ENCODE data around the gene CCDC158.
"Not testable (repeated sequence)": the region's sequence is repeated elsewhere in the genome, so short reads cannot be mapped to it uniquely, and the experiment has no call there.

Gene CCDC158

GRCh38 chr4:76363556-76364290 is 57.2 kb downstream of the CCDC158 start:
- DNase-seq = no peak

DNA sequence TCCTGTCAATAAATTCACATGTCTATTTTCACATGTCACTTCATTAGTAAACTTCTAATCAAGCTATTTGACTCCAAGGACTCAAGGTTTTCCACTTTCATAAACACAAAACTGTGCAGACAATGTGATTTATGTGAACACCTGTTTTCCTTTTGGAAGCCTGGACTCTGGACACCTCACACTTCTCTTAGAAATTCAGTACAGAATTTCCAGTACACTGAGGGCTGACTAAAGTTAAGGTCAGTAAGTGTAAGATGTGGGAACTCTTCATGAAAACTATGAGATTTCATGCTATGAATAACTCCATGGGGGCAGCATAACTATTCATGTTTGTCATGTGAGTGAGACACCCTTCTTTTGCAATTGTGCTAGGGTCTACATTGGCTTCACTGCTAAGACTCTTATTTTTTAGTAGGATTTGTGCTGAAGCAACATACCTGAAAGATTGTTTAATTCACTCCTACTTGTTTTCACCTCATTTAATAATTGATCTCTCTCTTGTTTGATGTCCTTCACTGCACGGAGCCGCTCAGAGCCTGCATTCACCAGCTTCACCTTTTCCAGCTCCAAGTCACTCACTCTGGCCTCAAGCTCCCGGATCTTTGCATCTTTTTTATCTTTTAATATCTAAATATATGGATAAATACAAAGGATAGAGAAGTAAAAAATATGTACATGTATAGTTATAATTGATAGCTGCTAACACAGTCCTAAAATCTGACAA is 59.1 kb downstream of the CCDC158 start:
- DNase-seq = no peak

DNA sequence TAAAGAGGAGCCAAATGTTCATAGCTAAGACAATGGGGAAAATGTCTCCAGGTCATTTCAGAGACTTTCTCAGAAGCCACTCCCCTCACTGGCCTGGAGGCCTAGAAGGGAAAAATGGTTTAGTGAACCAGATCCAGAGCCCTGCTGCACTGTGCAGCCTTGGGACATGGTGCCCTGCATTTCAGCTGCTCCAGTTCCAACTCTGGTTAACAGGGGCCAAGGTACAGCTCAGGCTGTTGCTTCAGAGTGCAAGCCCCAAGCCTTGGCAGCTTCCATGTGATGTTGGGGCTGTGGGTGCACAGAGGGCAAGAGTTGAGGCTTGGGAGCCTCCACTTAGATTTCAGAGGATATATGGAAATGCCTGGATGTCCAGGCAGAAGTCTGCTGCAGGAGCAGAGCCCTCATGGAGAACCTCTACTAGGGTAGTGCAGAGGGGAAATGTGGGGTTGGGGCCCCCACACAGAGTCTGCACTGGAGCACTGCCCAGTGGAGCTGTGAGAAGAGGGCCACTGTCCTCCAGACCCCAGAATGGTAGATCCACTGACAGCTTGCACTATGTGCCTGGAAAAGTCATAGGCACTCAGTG is 61.0 kb downstream of the CCDC158 start:
- DNase-seq = not testable (repeated sequence)

DNA sequence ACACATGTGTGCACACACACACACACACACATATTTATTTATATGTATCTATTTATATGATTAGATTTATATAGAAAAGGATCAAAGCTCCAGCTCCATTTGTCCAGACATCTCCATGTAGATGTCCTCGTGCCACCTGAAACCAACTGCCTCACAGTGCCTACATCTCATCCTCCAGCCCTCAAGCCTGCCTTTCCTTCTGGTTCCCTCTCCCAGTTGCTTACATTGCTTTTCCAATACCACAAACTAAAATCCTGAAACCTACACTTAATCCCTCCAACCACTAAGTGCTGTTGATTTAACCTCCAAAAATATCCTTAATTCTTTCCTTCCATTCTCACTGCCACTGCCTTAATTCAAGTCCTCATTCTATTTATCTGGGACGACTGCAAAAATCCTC is 63.0 kb downstream of the CCDC158 start:
- DNase-seq = no peak

- DNase-seq = no peak
Observed at GRCh38 chr4:76354517-76355473, 66.1 kb downstream of the CCDC158 start.

DNA sequence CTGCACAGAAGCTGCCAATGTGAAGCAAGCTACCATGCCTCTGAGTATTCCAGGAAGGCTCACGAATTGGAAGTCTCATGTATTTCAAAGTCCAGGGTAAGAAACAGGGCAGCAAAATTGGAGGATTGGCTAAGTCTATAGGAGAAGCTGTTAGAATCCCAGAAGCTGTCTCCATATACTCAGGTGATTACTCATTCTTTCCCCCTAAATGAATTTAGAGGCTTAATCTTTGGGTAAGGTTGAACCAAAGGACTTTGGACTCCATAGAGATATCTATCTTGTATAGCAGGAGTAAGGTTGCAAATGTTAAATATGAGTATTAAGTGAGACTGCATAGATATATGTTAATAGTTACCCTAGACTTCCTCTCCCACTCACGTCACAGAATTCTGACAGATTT is 78.1 kb downstream of the CCDC158 start:
- DNase-seq = no peak

DNA sequence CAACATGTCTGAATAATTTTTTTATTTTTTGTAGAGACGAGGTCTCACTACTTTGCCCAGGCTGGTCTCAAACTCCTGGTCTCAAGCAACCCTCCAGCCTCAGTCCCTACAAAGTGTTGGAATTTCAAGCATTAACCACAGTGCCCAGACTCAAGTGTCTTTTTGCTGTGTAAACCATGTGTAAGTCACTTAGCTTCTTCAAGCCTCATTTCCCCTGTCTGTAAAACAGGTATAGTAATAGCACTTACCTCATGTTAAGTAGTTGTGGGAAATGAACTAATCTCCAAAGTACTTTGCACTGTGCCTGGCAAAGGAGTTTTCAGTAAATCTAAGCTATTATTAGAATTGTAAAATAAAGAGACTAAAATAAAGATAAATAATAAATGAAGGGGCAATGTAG is 78.8 kb downstream of the CCDC158 start:
- DNase-seq = no peak

DNA sequence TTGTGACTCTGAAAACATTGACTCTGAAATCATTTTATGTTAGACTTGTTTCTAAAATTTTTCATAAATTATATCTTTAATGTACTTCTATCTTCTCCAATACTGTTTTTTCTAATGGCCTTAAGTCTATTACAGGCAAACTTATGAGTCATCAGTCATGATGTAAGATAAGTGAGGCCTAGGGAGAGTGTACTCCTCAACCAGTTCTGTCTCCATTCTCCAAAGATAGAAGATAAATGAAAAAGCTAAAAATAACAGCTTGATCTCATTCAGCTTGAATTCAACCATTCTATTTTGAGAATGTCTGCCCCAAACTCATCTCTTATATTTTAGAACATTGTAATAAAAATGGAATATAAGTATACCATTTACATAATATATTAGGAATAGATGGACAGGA is 79.9 kb downstream of the CCDC158 start:
- DNase-seq = no peak

DNA sequence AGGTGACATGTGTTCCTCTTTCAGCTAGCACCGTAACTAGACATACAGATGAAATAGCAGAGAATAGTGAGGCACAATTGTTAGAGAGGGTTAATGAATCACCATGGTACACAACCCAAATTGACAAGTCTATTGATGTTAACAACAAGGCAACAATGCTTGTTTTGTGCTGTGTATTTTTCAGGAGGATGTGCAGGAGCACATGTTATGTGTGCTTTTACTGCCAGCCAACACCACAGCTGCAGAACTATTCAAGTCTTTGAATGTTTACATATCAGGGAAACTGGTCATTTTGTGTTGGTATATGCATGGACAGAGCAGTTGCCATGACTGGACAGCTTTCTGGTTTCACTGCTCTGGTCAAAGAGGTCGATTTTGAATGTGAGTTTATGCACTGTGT is 81.6 kb downstream of the CCDC158 start:
- no peak for DNase-seq

DNA sequence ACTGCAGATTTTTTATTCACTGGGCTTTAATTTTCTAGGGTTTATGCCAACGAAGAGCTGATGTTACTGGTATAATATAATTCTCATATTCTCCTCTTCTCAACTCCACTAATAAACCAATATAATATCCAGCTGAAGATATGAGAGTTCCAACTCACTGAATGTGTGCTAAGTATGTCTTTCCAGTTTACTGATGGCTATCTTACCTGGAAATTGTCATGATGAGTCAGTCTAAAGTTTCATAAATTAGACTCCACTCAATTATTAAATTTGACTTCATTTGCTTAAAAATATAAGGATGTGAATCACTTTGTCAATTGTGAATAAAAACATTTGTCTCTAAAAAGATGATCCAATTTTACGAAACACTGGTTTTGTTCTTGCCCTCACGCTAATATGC is 86.1 kb downstream of the CCDC158 start:
- DNase-seq = no peak

DNA sequence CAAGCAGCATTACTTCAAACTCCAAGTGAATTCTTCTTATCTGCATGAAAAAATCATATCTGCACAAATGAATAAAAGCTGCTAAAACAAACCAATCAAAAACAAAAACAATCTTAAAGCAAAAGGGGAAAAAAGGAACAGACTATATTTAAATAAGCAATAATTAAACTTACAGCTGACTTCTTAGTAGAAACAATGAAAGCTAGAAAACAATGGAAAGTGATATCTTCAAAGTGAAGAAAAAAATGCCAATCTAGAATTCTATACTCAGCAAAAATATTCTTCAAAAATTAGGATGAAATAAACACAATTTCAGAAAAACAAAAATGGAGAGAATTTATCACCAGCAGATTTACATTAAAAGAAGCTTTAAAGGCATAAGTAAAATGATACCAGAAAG is 94.4 kb downstream of the CCDC158 start:
- DNase-seq = no peak

GRCh38 chr4:76325072-76325471 is 95.9 kb downstream of the CCDC158 start:
- DNase-seq = no peak

DNA sequence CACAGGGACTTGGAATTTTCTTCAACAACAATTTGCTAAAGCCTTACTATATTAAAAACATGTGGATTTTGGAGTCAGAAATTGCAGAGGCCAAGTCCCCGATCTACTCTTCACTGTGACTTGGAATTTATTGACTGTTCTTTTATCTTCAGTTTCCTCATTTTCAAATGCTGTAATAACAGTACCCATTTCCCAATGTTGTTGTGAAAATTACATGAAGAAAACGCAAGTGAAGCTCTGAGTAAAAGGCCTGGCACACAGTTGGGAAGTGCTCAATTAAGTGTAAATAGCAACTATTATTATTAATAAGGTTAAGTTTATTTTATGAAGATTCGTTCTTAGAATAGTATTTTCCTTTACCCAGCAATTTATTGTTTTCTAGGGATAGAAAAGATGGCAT is 98.7 kb downstream of the CCDC158 start:
- no peak for DNase-seq

DNA sequence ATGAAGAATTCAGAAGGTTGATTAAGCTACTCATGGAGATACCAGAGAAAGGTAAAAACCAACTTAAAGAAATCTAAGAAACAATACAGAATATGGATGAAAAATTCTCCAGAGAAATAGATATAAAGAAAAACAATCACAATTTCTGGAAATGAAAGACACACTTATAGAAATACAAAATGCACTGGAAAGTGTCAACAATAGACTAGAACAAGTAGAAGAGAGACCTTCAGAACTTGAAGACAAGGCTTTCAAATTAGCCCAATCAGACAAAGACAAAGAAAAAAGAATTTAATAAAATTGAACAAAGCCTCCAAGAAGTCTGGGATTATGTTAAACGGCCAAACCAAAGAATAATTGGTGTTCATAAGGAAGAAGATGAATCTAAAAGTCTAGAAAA is 104.8 kb downstream of the CCDC158 start:
- DNase-seq = no peak

DNA sequence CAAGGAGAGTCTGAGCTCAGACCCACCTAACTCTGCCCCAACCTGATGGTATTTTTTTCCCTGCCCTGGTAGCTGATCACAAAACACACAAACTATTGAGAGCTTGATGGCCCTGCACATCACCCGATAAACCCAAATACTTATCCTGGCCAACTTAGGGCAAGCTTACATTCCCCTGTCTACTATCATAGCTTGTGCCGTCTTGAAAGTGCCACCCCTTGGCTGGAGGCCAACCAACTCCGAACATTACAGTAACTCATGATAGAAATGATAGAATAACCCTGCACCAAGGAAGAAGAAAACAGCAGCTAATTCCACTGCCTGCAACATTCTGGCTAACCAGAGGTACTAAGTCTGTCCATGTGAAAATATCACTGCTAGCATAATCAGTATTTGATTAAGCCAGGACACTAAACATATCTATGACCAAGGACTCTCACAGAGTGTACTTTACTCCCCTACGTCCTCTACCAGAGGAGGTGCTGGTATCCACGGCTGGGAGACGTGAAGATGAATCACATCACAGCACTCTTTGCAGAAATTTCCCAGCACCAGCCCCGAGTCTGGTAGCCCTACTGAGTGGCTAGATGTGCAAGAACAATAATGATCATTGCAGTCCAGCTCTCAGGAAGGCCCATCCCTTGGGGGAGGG is 105.5 kb downstream of the CCDC158 start:
- no peak for DNase-seq

- no peak for DNase-seq
Observed at GRCh38 chr4:76313547-76313946, 107.4 kb downstream of the CCDC158 start.

DNA sequence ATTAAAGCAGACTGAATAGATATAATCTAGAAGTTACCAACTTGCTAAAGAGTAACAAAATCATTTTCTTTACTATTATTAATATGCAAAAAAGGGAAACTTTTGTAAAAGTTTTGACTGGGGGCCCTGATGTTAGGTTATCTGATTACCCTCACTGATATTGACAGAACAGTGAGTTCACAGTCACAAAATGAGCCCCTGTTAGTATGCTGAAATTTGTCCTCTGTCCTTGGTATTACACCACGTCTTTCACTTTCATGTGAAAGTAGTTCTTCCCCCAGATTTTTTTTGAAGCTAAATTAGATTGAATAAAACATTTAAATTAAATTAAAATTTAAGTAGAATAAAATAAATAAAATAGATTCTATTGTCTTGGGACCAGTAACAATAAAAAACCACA is 108.5 kb downstream of the CCDC158 start:
- no peak for DNase-seq

GRCh38 chr4:76311896-76312331 is 109.0 kb downstream of the CCDC158 start:
- DNase-seq = no peak

GRCh38 chr4:76310683-76311082 is 110.3 kb downstream of the CCDC158 start:
- no peak for DNase-seq

DNA sequence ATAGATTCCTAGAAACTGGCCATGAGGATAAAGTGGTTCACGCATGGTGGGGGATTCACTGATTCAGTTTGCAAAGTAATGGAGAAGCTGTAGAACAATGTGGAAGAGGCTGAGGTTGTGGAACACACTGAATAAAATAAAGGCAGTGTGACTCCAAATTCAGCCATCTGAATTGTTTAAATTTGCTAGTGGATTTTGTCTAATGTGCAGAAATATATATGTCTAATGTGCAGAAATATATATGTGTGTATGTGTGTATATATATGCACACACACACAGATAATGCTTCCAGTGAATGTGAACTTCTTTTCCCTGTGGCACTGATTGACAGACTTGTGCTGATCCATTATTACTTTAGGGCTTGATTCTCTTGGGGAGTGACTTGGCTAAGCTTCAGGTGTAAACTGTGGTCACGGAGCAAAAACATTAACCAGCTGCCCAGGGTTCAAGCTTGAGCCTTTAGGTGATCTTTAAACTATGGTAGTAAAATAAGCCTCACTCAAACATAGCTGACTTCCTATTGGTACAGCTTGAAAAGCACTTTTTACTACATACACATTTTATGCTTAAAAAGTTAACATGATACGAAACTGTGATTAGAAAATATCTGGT is 110.9 kb downstream of the CCDC158 start:
- no peak for DNase-seq

- DNase-seq = no peak
Observed at GRCh38 chr4:76308548-76308947, 112.4 kb downstream of the CCDC158 start.

DNA sequence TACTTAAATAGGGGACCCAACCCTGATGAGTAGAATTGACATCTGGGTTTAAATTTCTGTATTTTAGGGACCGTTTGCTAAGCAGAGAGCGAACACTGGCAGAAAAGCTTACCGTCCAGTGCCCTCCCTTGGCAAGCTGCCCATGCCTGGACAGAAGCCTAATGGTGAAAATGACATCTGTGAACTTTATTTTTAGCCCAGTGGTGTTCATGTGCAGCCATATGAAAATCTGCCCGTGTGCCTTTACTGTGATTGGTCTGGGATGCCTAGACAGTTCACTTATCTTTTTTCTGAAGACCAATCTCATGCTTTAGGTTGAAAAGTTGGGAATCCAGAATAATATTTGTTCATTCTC is 113.3 kb downstream of the CCDC158 start:
- no peak for DNase-seq
